Central memory CD8-positive, alpha-beta T cell (primary cell): ENCODE measurements around the gene PIK3C2G.
"Not testable (repeated sequence)": the region's sequence is repeated elsewhere in the genome, so short reads cannot be mapped to it uniquely, and the experiment has no call there.

Experiments used
- ATAC-seq: fragments of 150-1000 bp; cut with Tn5 transposase; replicated peaks from 2 replicates; pipeline ENCODE4 v1.10.0; 2022; ENCODE audit warnings: mild to moderate bottlenecking, moderate FRiP score, moderate number of reproducible peaks; ENCODE audit not compliant: poor library complexity, severe bottlenecking; ENCODE audit errors: extremely low read depth
- DNase-seq, 2 donors: peaks; one replicate each; pipeline ENCODE4 v3.0.0; 2021; ENCODE audit warnings: low spot score in 2 of 2
- H3K27ac Mint-ChIP-seq: one replicate; pipeline ENCODE4 v1.8.0; 2022; ENCODE audit warnings: low read depth, mild to moderate bottlenecking, moderate library complexity, mixed read lengths
- H3K27me3 Mint-ChIP-seq: one replicate; pipeline ENCODE4 v1.8.0; 2022; ENCODE audit warnings: mixed read lengths
- H3K36me3 Mint-ChIP-seq: one replicate; pipeline ENCODE4 v1.8.0; 2022; ENCODE audit warnings: mild to moderate bottlenecking, moderate library complexity, mixed read lengths; ENCODE audit not compliant: insufficient read depth
- H3K4me1 Mint-ChIP-seq: one replicate; pipeline ENCODE4 v1.8.0; 2022; ENCODE audit warnings: mixed read lengths
- H3K4me3 Mint-ChIP-seq: one replicate; pipeline ENCODE4 v1.8.0; 2022; ENCODE audit warnings: mild to moderate bottlenecking, moderate library complexity, mixed read lengths
- H3K9me3 Mint-ChIP-seq: one replicate; pipeline ENCODE4 v1.8.0; 2022; ENCODE audit warnings: mixed read lengths

Gene PIK3C2G

GRCh38 chr12:18500736-18501135 lies 239.4 kb downstream of the PIK3C2G start:
- not testable (repeated sequence) for H3K27ac Mint-ChIP-seq, DNase-seq

GRCh38 chr12:18502422-18502968 lies 241.2 kb downstream of the PIK3C2G start:
- no peak overlapping the region for H3K4me3 Mint-ChIP-seq
- no peaks in the 10 kb centered on the region for H3K4me1 Mint-ChIP-seq
- no peaks in the 10 kb centered on the region for H3K36me3 Mint-ChIP-seq
- H3K27ac Mint-ChIP-seq = no peak overlapping the region
- no peaks in the 10 kb centered on the region for H3K27me3 Mint-ChIP-seq
- H3K9me3 Mint-ChIP-seq = peaks cover 13% of the 10 kb centered on the region
- DNase-seq (no peak), ATAC-seq (no peak)

More at GRCh38 chr12:18500736-18501135, 239.4 kb downstream of the PIK3C2G start:
- H3K9me3 Mint-ChIP-seq, H3K36me3 Mint-ChIP-seq, ATAC-seq, H3K4me1 Mint-ChIP-seq, H3K4me3 Mint-ChIP-seq, H3K27me3 Mint-ChIP-seq: not testable (repeated sequence)

GRCh38 chr12:18521461-18521860 lies 260.1 kb downstream of the PIK3C2G start:
- no peak for DNase-seq
- Mint-ChIP-seq H3K9me3 (peaks cover 40% of the 10 kb centered on the region), H3K4me1 (no peaks in the 10 kb centered on the region), H3K4me3 (no peak overlapping the region), H3K27me3 (no peaks in the 10 kb centered on the region), H3K36me3 (no peaks in the 10 kb centered on the region), H3K27ac (no peak overlapping the region)
- ATAC-seq = no peak

- Mint-ChIP-seq H3K9me3 (peaks cover 34% of the 10 kb centered on the region), H3K27me3 (no peaks in the 10 kb centered on the region), H3K4me1 (no peaks in the 10 kb centered on the region), H3K4me3 (no peak overlapping the region), H3K27ac (no peak overlapping the region), H3K36me3 (no peaks in the 10 kb centered on the region)
- ATAC-seq (no peak), DNase-seq (no peak)
These were observed 261.5 kb downstream of the PIK3C2G start for GRCh38 chr12:18522806-18523205.

- H3K27me3 Mint-ChIP-seq, ATAC-seq: not testable (repeated sequence)
These were observed 281.2 kb downstream of the PIK3C2G start for GRCh38 chr12:18542497-18542896.

GRCh38 chr12:18546399-18546798 lies 285.1 kb downstream of the PIK3C2G start:
- Mint-ChIP-seq H3K36me3 (peaks cover 4% of the 10 kb centered on the region), H3K4me3 (no peak overlapping the region), H3K27ac (no peak overlapping the region), H3K9me3 (peaks cover 10% of the 10 kb centered on the region), H3K27me3 (no peaks in the 10 kb centered on the region), H3K4me1 (no peaks in the 10 kb centered on the region)
- DNase-seq (no peak), ATAC-seq (no peak)

More at GRCh38 chr12:18542497-18542896, 281.2 kb downstream of the PIK3C2G start:
- not testable (repeated sequence) for H3K36me3 Mint-ChIP-seq, H3K27ac Mint-ChIP-seq, DNase-seq, H3K4me3 Mint-ChIP-seq, H3K9me3 Mint-ChIP-seq, H3K4me1 Mint-ChIP-seq

GRCh38 chr12:18549598-18549997 lies 288.3 kb downstream of the PIK3C2G start:
- Mint-ChIP-seq H3K9me3 (peaks cover 6% of the 10 kb centered on the region), H3K4me1 (no peaks in the 10 kb centered on the region), H3K4me3 (no peak overlapping the region), H3K27ac (no peak overlapping the region), H3K36me3 (peaks cover 4% of the 10 kb centered on the region), H3K27me3 (no peaks in the 10 kb centered on the region)
- no peak for ATAC-seq
- no peak for DNase-seq

- ATAC-seq (no peak), DNase-seq (no peak)
- peaks cover 6% of the 10 kb centered on the region for H3K9me3 Mint-ChIP-seq
- H3K27me3 Mint-ChIP-seq = no peaks in the 10 kb centered on the region
- no peaks in the 10 kb centered on the region for H3K4me1 Mint-ChIP-seq
- H3K36me3 Mint-ChIP-seq = peaks cover 4% of the 10 kb centered on the region
- H3K4me3 Mint-ChIP-seq = no peak overlapping the region
- no peak overlapping the region for H3K27ac Mint-ChIP-seq
These were observed 289.8 kb downstream of the PIK3C2G start for GRCh38 chr12:18551106-18551505.

GRCh38 chr12:18551701-18552100 lies 290.4 kb downstream of the PIK3C2G start:
- Mint-ChIP-seq H3K9me3 (peaks cover 6% of the 10 kb centered on the region), H3K36me3 (peaks cover 4% of the 10 kb centered on the region), H3K4me1 (no peaks in the 10 kb centered on the region), H3K27me3 (no peaks in the 10 kb centered on the region), H3K4me3 (no peak overlapping the region), H3K27ac (no peak overlapping the region)
- no peak for ATAC-seq
- no peak for DNase-seq

GRCh38 chr12:18552829-18553228 lies 291.5 kb downstream of the PIK3C2G start:
- DNase-seq (no peak), ATAC-seq (no peak)
- H3K4me3 Mint-ChIP-seq = no peak overlapping the region
- H3K4me1 Mint-ChIP-seq = no peaks in the 10 kb centered on the region
- H3K27ac Mint-ChIP-seq = no peak overlapping the region
- H3K9me3 Mint-ChIP-seq = peaks cover 6% of the 10 kb centered on the region
- no peaks in the 10 kb centered on the region for H3K27me3 Mint-ChIP-seq
- H3K36me3 Mint-ChIP-seq = peaks cover 4% of the 10 kb centered on the region

GRCh38 chr12:18556161-18556560 lies 294.8 kb downstream of the PIK3C2G start:
- no peak overlapping the region for H3K27ac Mint-ChIP-seq
- no peak overlapping the region for H3K4me3 Mint-ChIP-seq
- H3K27me3 Mint-ChIP-seq = no peaks in the 10 kb centered on the region
- H3K36me3 Mint-ChIP-seq = no peaks in the 10 kb centered on the region
- H3K9me3 Mint-ChIP-seq = no peaks in the 10 kb centered on the region
- ATAC-seq (no peak), DNase-seq (no peak)
- H3K4me1 Mint-ChIP-seq = no peaks in the 10 kb centered on the region

- no peak for ATAC-seq
These were observed 297.9 kb downstream of the PIK3C2G start for GRCh38 chr12:18559242-18559641.

GRCh38 chr12:18562531-18562930 lies 301.2 kb downstream of the PIK3C2G start:
- Mint-ChIP-seq H3K27me3 (no peaks in the 10 kb centered on the region), H3K4me3 (no peak overlapping the region), H3K4me1 (no peaks in the 10 kb centered on the region), H3K9me3 (no peaks in the 10 kb centered on the region), H3K36me3 (no peaks in the 10 kb centered on the region), H3K27ac (no peak overlapping the region)
- ATAC-seq (no peak), DNase-seq (no peak)

More at GRCh38 chr12:18559242-18559641, 297.9 kb downstream of the PIK3C2G start:
- DNase-seq = no peak
- H3K9me3 Mint-ChIP-seq = no peaks in the 10 kb centered on the region
- no peak overlapping the region for H3K27ac Mint-ChIP-seq
- no peak overlapping the region for H3K4me3 Mint-ChIP-seq
- no peaks in the 10 kb centered on the region for H3K27me3 Mint-ChIP-seq
- no peaks in the 10 kb centered on the region for H3K36me3 Mint-ChIP-seq
- no peaks in the 10 kb centered on the region for H3K4me1 Mint-ChIP-seq
